DND-41 (cell line): ENCODE data around the gene NANS.
"Not testable (repeated sequence)": the region's sequence is repeated elsewhere in the genome, so short reads cannot be mapped to it uniquely, and the experiment has no call there.

Source experiments
- ATAC-seq: fragments of 200-7000 bp; cut with Tn5 transposase; 3 replicates; pipeline ENCODE4 v1.9.1; 2021; ENCODE audit warnings: low read depth; ENCODE audit not compliant: insufficient read depth
- DNase-seq: peaks from one replicate; pipeline ENCODE4 v3.0.0-alpha.2; 2020
- H2AFZ ChIP-seq: 2 replicates; pipeline ENCODE4 v1.6.0; 2012; ENCODE audit warnings: low read depth, low read length
- H3K27ac ChIP-seq: 2 replicates; pipeline ENCODE4 v1.5.1; 2012; ENCODE audit warnings: low read length, inconsistent platforms
- H3K27me3 ChIP-seq: fragments of 200-600 bp; sonication (generic); 2 replicates; pipeline ENCODE4 v1.6.0; 2012; ENCODE audit warnings: low read length, mild to moderate bottlenecking, inconsistent platforms; ENCODE audit not compliant: insufficient read depth, poor library complexity
- H3K36me3 ChIP-seq: 2 replicates; pipeline ENCODE4 v1.5.1; 2012; ENCODE audit warnings: low read length, inconsistent platforms; ENCODE audit not compliant: insufficient read depth
- H3K4me1 ChIP-seq: 2 replicates; pipeline ENCODE4 v1.5.1; 2012; ENCODE audit warnings: mild to moderate bottlenecking, low read length; ENCODE audit not compliant: insufficient read depth
- H3K4me2 ChIP-seq: 2 replicates; pipeline ENCODE4 v1.6.0; 2012; ENCODE audit warnings: mild to moderate bottlenecking, moderate library complexity, low read length, inconsistent platforms; ENCODE audit not compliant: insufficient read depth
- H3K4me3 ChIP-seq, 2 experiments: fragments of 200-600 bp in 1 of 2; shearing (Covaris generic) in 1 of 2; 2 replicates each; pipeline ENCODE4 v1.5.1; 2012 to 2016; ENCODE audit warnings: inconsistent platforms in 2 of 2, low read length in 2 of 2, mild to moderate bottlenecking in 2 of 2, low read depth in 1 of 2, moderate library complexity in 1 of 2
- H3K79me2 ChIP-seq: 2 replicates; pipeline ENCODE4 v1.6.0; 2012; ENCODE audit warnings: low read length, inconsistent platforms; ENCODE audit not compliant: insufficient read depth
- H3K9ac ChIP-seq: 2 replicates; pipeline ENCODE4 v1.6.0; 2012; ENCODE audit warnings: low read depth, mild to moderate bottlenecking, inconsistent platforms, low read length, moderate library complexity
- H3K9me3 ChIP-seq: 2 replicates; pipeline ENCODE4 v1.5.1; 2012; ENCODE audit warnings: low read length, moderate library complexity, mild to moderate bottlenecking, inconsistent platforms; ENCODE audit not compliant: insufficient read depth, severe bottlenecking
- H4K20me1 ChIP-seq: 2 replicates; pipeline ENCODE4 v1.6.0; 2012; ENCODE audit warnings: low read length; ENCODE audit not compliant: insufficient read depth
- CTCF ChIP-seq: IDR thresholded peaks from 2 replicates; pipeline ENCODE4 v1.5.1; 2012; ENCODE audit warnings: borderline replicate concordance, low read length, moderate library complexity, mild to moderate bottlenecking; ENCODE audit not compliant: poor library complexity, severe bottlenecking; ENCODE audit errors: extremely low read depth
- EZH2 ChIP-seq: IDR thresholded peaks from 3 replicates; pipeline ENCODE4 v1.6.1; 2012; ENCODE audit warnings: borderline replicate concordance, low read depth, mild to moderate bottlenecking, moderate library complexity, low read length, inconsistent platforms; ENCODE audit not compliant: severe bottlenecking

Gene NANS

DNA sequence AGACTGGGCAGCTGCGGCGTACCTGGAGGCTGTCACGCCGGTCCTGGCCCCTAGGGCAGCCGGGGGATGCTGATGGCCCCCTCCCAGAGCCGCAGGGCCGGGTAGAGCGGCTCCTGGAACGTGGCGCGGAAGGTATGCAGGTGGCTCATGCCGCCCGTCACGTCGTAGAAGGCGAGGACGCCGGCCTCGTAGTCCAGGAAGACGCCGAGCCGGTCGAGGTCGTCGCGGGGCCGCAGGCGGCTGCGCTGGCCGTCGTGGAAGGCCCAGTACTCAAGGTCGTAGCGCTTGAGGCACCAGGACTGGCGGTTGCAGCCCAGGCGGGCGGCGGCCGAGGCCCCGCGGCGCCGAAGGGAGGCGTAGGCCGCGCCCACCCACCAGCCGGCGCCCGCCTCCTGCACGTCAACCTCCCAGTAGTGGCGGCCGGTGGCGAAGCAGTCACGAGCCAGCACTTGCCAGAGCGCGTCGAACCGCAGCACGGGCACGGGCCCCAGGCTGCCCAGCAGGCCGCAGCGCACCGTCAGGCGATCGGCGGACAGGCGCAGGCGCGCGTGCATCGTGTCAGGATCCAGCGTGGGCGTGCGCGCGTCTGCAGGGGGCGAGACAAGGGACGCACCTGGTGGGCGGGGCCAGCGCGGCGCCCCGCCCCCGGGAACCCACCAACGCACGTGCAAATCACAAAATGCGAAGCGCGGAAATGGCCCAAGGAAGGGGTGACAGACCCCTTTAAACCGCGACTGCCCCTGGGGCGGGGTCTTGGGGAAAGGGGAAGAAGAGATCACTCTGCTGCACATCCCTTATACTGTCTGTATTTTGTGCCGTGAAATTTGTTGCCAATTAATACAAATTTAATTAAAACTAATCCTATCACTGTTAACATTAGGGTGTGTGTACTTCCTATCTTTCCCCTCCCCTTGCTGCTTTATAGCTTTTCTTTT, 31.2 kb downstream of the NANS start:
- H3K27me3 ChIP-seq = no peaks in the 10 kb centered on the region
- H3K4me3 ChIP-seq = no peak overlapping the region
- H2AFZ ChIP-seq = no peak overlapping the region
- no peak for ATAC-seq
- DNase-seq = no peak
- no peaks in the 10 kb centered on the region for H3K4me1 ChIP-seq
- no peaks in the 10 kb centered on the region for H4K20me1 ChIP-seq
- H3K4me2 ChIP-seq = no peak overlapping the region
- H3K79me2 ChIP-seq = no peaks in the 10 kb centered on the region
- TF ChIP-seq EZH2 = no peak
- no peak for TF ChIP-seq CTCF
- no peak overlapping the region for H3K9ac ChIP-seq
- H3K9me3 ChIP-seq = no peaks in the 10 kb centered on the region
- peaks cover 63% of the 10 kb centered on the region for H3K36me3 ChIP-seq
- H3K27ac ChIP-seq = no peak overlapping the region

GRCh38 chr9:98090674-98091073, 34.1 kb downstream of the NANS start:
- not testable (repeated sequence) for H3K27me3 ChIP-seq, ATAC-seq, H3K27ac ChIP-seq, H3K4me1 ChIP-seq, H3K9ac ChIP-seq, H3K4me3 ChIP-seq, H2AFZ ChIP-seq, H3K79me2 ChIP-seq, DNase-seq, H3K9me3 ChIP-seq, H4K20me1 ChIP-seq, H3K4me2 ChIP-seq
- H3K36me3 ChIP-seq = peaks cover 61% of the 10 kb centered on the region
- TF ChIP-seq CTCF = peak; percentile 22

GRCh38 chr9:98091735-98092612, 35.4 kb downstream of the NANS start:
- ATAC-seq = no peak
- H3K9me3 ChIP-seq = no peaks in the 10 kb centered on the region

More at GRCh38 chr9:98091735-98092612, 35.4 kb downstream of the NANS start:
- Histone ChIP-seq H3K79me2 (no peaks in the 10 kb centered on the region), H2AFZ (no peak overlapping the region), H3K27me3 (no peaks in the 10 kb centered on the region), H3K4me2 (no peak overlapping the region), H3K9ac (no peak overlapping the region), H4K20me1 (no peaks in the 10 kb centered on the region), H3K4me1 (no peaks in the 10 kb centered on the region), H3K4me3 (no peak overlapping the region), H3K27ac (no peak overlapping the region; the same call in 1 of the 2 replicates), H3K36me3 (peaks cover 61% of the 10 kb centered on the region)
- no peak for DNase-seq
- TF ChIP-seq EZH2 (no peak), CTCF (no peak)
